DOHH2 (cell line): ENCODE measurements around the gene GCNT4.

ENCODE experiments used
- H3F3A ChIP-seq: fragments of 200-600 bp; sonication (generic), shearing (Covaris generic); 2 replicates; pipeline ENCODE4 v1.6.0; 2016; ENCODE audit warnings: antibody characterized with exemption, mild to moderate bottlenecking; ENCODE audit not compliant: control insufficient read depth, insufficient read depth
- H3K27ac ChIP-seq: fragments of 200-600 bp; sonication (generic); 2 replicates; pipeline ENCODE4 v1.5.1; 2014; ENCODE audit warnings: low read depth, mild to moderate bottlenecking, low read length, moderate library complexity
- H3K27me3 ChIP-seq: fragments of 200-600 bp; sonication (generic); 2 replicates; pipeline ENCODE4 v1.6.1; 2014; ENCODE audit warnings: mild to moderate bottlenecking, low read length, mixed read lengths; ENCODE audit not compliant: control insufficient read depth
- H3K36me3 ChIP-seq: fragments of 200-600 bp; sonication (generic); 2 replicates; pipeline ENCODE4 v1.6.1; 2014; ENCODE audit warnings: mild to moderate bottlenecking, low read length, moderate library complexity, mixed read lengths; ENCODE audit not compliant: control insufficient read depth
- H3K4me1 ChIP-seq: fragments of 200-600 bp; sonication (generic); 2 replicates; pipeline ENCODE4 v1.6.1; 2014; ENCODE audit warnings: mild to moderate bottlenecking, low read length, mixed read lengths; ENCODE audit not compliant: control insufficient read depth
- H3K4me2 ChIP-seq: fragments of 200-600 bp; sonication (generic); 2 replicates; pipeline ENCODE4 v1.6.0; 2014; ENCODE audit warnings: mild to moderate bottlenecking, low read length, moderate library complexity
- H3K4me3 ChIP-seq: fragments of 200-600 bp; sonication (generic); 2 replicates; pipeline ENCODE4 v1.5.1; 2014; ENCODE audit warnings: mild to moderate bottlenecking, low read length, mixed read lengths
- H3K79me2 ChIP-seq: fragments of 200-600 bp; sonication (generic); 2 replicates; pipeline ENCODE4 v1.6.1; 2014; ENCODE audit warnings: mild to moderate bottlenecking, low read length, mixed read lengths; ENCODE audit not compliant: control insufficient read depth
- H3K9me2 ChIP-seq: fragments of 200-600 bp; sonication (generic); replicated peaks from 2 replicates; pipeline ENCODE4 v1.6.1; 2014; ENCODE audit warnings: mild to moderate bottlenecking, low read length, mixed read lengths; ENCODE audit not compliant: control insufficient read depth
- H3K9me3 ChIP-seq: fragments of 200-600 bp; sonication (generic); 2 replicates; pipeline ENCODE4 v1.6.1; 2014; ENCODE audit warnings: antibody characterized with exemption, low read length, mixed read lengths; ENCODE audit not compliant: control insufficient read depth, insufficient read depth
- H4K20me1 ChIP-seq: fragments of 200-600 bp; sonication (generic); 2 replicates; pipeline ENCODE4 v1.6.0; 2014; ENCODE audit warnings: low read depth, mild to moderate bottlenecking, antibody characterized with exemption, low read length, moderate library complexity; ENCODE audit not compliant: control insufficient read depth, insufficient read depth
- EZH2phosphoT487 ChIP-seq: fragments of 200-600 bp; sonication (generic); IDR thresholded peaks from 2 replicates; pipeline ENCODE4 v1.6.1; 2017; ENCODE audit warnings: borderline replicate concordance, mild to moderate bottlenecking, antibody characterized with exemption, low read length, moderate library complexity, mixed read lengths
- TF ChIP-seq, protein P1 (sequence below): fragments of 200-600 bp; sonication (generic); IDR thresholded peaks from one replicate; pipeline ENCODE4 v1.5.1; 2014; ENCODE audit warnings: antibody characterized with exemption, mild to moderate bottlenecking, low read depth, low read length; ENCODE audit not compliant: poor library complexity, severe bottlenecking

Gene GCNT4

DNA sequence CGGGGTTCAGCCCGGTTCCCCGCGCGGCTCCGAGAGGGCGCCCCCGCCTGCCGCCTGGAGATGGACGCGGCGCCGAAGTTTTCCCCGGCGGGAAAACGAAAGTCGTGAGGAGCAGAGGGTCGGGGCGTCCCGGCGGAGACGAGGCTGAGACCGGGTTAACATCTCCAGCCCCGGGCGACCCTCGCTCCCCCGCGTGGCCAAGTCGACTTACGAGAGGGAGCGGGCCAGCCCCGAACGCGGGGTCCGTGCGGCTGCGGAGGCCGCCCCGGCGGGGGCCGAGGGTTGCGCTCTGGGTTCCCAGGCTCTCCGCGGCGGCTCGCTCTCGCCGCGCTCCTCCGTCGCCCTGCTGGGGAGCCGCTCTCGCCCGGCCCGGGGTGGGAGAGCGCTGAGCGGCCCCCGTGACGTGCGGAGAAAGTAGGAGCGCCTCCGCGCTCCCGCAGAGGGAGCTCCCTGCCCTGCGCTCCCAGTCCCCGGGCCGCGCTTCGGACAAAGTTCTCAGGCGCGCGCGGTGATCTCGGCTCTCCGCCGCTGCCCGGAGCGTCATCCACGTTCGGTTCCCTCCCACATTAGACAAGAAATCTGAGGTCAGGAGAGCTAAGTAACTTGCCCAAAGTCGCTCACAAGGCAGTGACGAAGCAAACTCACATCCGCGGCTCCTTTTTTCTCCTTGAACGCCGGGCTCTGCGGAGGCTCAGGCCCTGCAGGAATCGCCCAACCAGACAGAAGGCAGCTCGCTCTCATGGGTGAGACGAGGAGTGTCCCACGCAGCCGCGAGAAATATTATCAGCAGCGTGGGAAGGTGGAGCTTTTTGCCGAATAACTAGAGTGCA lies 1.2 kb upstream of the GCNT4 start:
- Histone ChIP-seq H3F3A (no peaks in the 10 kb centered on the region), H3K9me2 (no peaks in the 10 kb centered on the region), H3K4me3 (no peak overlapping the region), H3K79me2 (no peaks in the 10 kb centered on the region), H3K4me2 (no peak overlapping the region), H3K27ac (no peak overlapping the region), H3K9me3 (peaks cover 8% of the 10 kb centered on the region; the same call in 1 of the 2 replicates), H3K27me3 (peaks cover 10% of the 10 kb centered on the region; the same call in 1 of the 2 replicates), H3K4me1 (no peaks in the 10 kb centered on the region), H4K20me1 (no peaks in the 10 kb centered on the region), H3K36me3 (no peaks in the 10 kb centered on the region)
- TF ChIP-seq, protein P1, sequence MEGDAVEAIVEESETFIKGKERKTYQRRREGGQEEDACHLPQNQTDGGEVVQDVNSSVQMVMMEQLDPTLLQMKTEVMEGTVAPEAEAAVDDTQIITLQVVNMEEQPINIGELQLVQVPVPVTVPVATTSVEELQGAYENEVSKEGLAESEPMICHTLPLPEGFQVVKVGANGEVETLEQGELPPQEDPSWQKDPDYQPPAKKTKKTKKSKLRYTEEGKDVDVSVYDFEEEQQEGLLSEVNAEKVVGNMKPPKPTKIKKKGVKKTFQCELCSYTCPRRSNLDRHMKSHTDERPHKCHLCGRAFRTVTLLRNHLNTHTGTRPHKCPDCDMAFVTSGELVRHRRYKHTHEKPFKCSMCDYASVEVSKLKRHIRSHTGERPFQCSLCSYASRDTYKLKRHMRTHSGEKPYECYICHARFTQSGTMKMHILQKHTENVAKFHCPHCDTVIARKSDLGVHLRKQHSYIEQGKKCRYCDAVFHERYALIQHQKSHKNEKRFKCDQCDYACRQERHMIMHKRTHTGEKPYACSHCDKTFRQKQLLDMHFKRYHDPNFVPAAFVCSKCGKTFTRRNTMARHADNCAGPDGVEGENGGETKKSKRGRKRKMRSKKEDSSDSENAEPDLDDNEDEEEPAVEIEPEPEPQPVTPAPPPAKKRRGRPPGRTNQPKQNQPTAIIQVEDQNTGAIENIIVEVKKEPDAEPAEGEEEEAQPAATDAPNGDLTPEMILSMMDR, result no peak
- TF ChIP-seq EZH2phosphoT487, result no peak

DNA sequence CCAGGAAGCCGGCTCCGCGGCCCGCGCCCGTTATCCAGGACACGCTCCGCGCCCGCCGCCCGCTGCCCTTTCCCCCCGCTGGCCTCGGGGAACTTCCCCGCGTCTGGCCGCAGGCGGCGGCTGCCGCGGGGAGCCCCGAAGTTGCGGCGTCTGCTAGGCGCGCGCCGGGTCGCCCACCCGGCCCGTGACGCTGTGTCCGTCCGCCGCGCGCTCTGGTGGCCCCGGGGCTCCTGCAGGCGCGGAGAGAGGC lies 621 bp upstream of the GCNT4 start:
- no peaks in the 10 kb centered on the region for H4K20me1 ChIP-seq
- H3K4me1 ChIP-seq, result no peaks in the 10 kb centered on the region
- no peak overlapping the region for H3K4me3 ChIP-seq
- TF ChIP-seq, protein P1, result no peak
- no peak for TF ChIP-seq EZH2phosphoT487
- H3K4me2 ChIP-seq, result no peak overlapping the region
- H3K9me3 ChIP-seq, result peaks cover 8% of the 10 kb centered on the region; the same call in 1 of the 2 replicates
- peaks cover 10% of the 10 kb centered on the region; the same call in 1 of the 2 replicates for H3K27me3 ChIP-seq
- H3F3A ChIP-seq, result no peaks in the 10 kb centered on the region
- no peaks in the 10 kb centered on the region for H3K9me2 ChIP-seq
- H3K27ac ChIP-seq, result no peak overlapping the region
- H3K79me2 ChIP-seq, result no peaks in the 10 kb centered on the region
- H3K36me3 ChIP-seq, result no peaks in the 10 kb centered on the region

DNA sequence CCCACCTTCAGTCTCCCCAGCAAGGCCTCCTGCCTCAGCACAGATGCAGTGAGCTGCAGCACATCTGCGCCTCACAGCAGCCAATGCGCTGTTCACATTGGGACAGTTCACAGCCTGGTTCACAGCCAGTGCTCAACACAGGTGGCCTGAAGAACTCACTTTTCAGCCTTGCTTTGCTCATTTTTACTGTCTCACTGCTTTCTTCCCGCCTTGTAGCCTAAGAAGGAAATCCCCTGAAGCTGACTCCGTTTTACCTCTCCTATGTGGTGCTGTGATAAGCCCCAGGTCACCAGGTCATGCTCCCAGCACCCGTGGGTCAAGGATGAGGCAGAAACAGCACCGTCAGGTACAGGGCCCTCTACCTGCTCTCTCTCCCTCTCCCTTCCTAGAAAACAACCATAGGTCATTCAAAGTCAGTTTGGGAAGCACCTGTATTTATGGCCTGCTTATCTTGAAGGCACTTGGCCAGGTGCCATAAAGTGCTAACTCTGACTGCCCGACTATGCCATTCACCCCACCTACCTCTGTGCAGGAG lies 1.1 kb downstream of the GCNT4 start:
- Histone ChIP-seq H3F3A (no peaks in the 10 kb centered on the region), H3K4me1 (no peaks in the 10 kb centered on the region), H3K4me2 (no peak overlapping the region), H3K9me3 (peaks cover 8% of the 10 kb centered on the region; the same call in 1 of the 2 replicates), H3K27ac (no peak overlapping the region), H3K9me2 (no peaks in the 10 kb centered on the region), H3K79me2 (no peaks in the 10 kb centered on the region), H3K27me3 (peaks cover 10% of the 10 kb centered on the region; the same call in 1 of the 2 replicates), H3K36me3 (no peaks in the 10 kb centered on the region), H3K4me3 (no peak overlapping the region), H4K20me1 (no peaks in the 10 kb centered on the region)
- TF ChIP-seq, protein P1, result no peak
- TF ChIP-seq EZH2phosphoT487, result no peak
